SK-N-SH (cell line): Measurements from ENCODE around the gene EMILIN2. TPM values are rescaled to one million over a fixed set of nuclear protein-coding genes. Genes with fewer than 3 reads are reported as not detected.

Source experiments
- CTCF ChIA-PET: fragments of 300-600, 350-600 bp; formaldehyde crosslinking; extraction: SDS; loops from one replicate; lab custom pipeline; 2021; lab: Yijun Ruan, JAX
- POLR2A ChIA-PET: fragments of 350-600 bp; sonication (Branson Sonifier 250); formaldehyde crosslinking; extraction: SDS; loops from one replicate; lab custom pipeline; 2020; ENCODE audit warnings: antibody characterized with exemption, inconsistent platforms; lab: Yijun Ruan, JAX
- DNase-seq: peaks from one replicate; pipeline ENCODE4 v3.0.0; 2012
- H2AFZ ChIP-seq: fragments of 200-600 bp; sonication (generic); 2 replicates; pipeline ENCODE4 v1.8.1; 2016; ENCODE audit warnings: antibody characterized with exemption, mild to moderate bottlenecking, low read depth
- H3F3A ChIP-seq: fragments of 200-600 bp; sonication (generic); replicated peaks from 2 replicates; pipeline ENCODE3; 2016; ENCODE audit warnings: antibody characterized with exemption, mild to moderate bottlenecking; ENCODE audit not compliant: insufficient read depth
- H3K27ac ChIP-seq, 2 experiments: fragments of 200-500 bp in 1 of 2; fragments of 200-600 bp in 1 of 2; sonication (Bioruptor generic) in 1 of 2; sonication (generic), shearing (Covaris generic) in 1 of 2; 2 replicates each; pipeline versions ENCODE4 v1.5.1 to v1.6.1; 2014 to 2016; ENCODE audit warnings: low read depth in 2 of 2, inconsistent platforms in 1 of 2, low read length in 1 of 2, mild to moderate bottlenecking in 1 of 2, mixed read lengths in 1 of 2
- H3K27me3 ChIP-seq: fragments of 200-600 bp; sonication (generic), shearing (Covaris generic); 2 replicates; pipeline ENCODE4 v1.6.1; 2016; ENCODE audit warnings: mixed run types; ENCODE audit not compliant: insufficient read depth
- H3K36me3 ChIP-seq, 2 experiments: fragments of 200-500 bp in 1 of 2; fragments of 200-600 bp in 1 of 2; sonication (Bioruptor generic) in 1 of 2; sonication (generic) in 1 of 2; replicated peaks in 1 of 2; 2 replicates each; pipeline versions ENCODE3 to v1.5.1; 2014 to 2016; ENCODE audit warnings: low read length in 1 of 2, mild to moderate bottlenecking in 1 of 2; ENCODE audit not compliant: insufficient read depth in 2 of 2, control insufficient read depth in 1 of 2
- H3K4me1 ChIP-seq, 2 experiments: fragments of 200-500 bp in 1 of 2; fragments of 200-600 bp in 1 of 2; sonication (Bioruptor generic) in 1 of 2; sonication (generic), shearing (Covaris generic) in 1 of 2; 2 replicates each; pipeline versions ENCODE4 v1.5.1 to v1.6.1; 2014 to 2016; ENCODE audit warnings: low read depth in 1 of 2, low read length in 1 of 2, mixed run types in 1 of 2; ENCODE audit not compliant: insufficient read depth in 2 of 2, control insufficient read depth in 1 of 2
- H3K4me2 ChIP-seq: fragments of 200-600 bp; sonication (generic), shearing (Covaris generic); 2 replicates; pipeline ENCODE4 v1.6.1; 2017; ENCODE audit warnings: mixed run types
- H3K4me3 ChIP-seq, 2 experiments: fragments of 200-500 bp in 1 of 2; fragments of 200-600 bp in 1 of 2; sonication (Bioruptor generic) in 1 of 2; sonication (generic), shearing (Covaris generic) in 1 of 2; 2 replicates each; pipeline versions ENCODE4 v1.5.1 to v1.8.1; 2014 to 2016; ENCODE audit warnings: low read depth in 2 of 2, inconsistent platforms in 1 of 2, low read length in 1 of 2, mild to moderate bottlenecking in 1 of 2, mixed read lengths in 1 of 2, moderate library complexity in 1 of 2
- H3K79me2 ChIP-seq: fragments of 200-600 bp; sonication (generic); 2 replicates; pipeline ENCODE4 v1.8.1; 2017; ENCODE audit warnings: mild to moderate bottlenecking; ENCODE audit not compliant: insufficient read depth
- H3K9ac ChIP-seq: fragments of 200-600 bp; sonication (generic); 2 replicates; pipeline ENCODE4 v1.6.1; 2017; ENCODE audit warnings: mixed run types
- H3K9me2 ChIP-seq: fragments of 200-600 bp; sonication (generic); 2 replicates; pipeline ENCODE4 v1.6.1; 2017; ENCODE audit warnings: mixed run types
- H3K9me3 ChIP-seq: fragments of 200-600 bp; sonication (generic); 2 replicates; pipeline ENCODE4 v1.6.1; 2017; ENCODE audit warnings: mixed run types, mild to moderate bottlenecking, moderate library complexity
- H4K20me1 ChIP-seq: fragments of 200-600 bp; sonication (generic); 2 replicates; pipeline ENCODE4 v1.6.1; 2017; ENCODE audit warnings: mild to moderate bottlenecking, mixed run types; ENCODE audit not compliant: insufficient read depth
- CHD2 ChIP-seq: fragments of 150-350 bp; IDR thresholded peaks from 2 replicates; pipeline ENCODE4 v1.6.1; 2018; ENCODE audit warnings: low read length; ENCODE audit not compliant: partially characterized antibody
- FOXM1 ChIP-seq: IDR thresholded peaks from 2 replicates; pipeline ENCODE4 v1.4.0; 2012; ENCODE audit warnings: low read depth, mild to moderate bottlenecking
- JUND ChIP-seq: IDR thresholded peaks from 2 replicates; pipeline ENCODE4 v1.4.0; 2012
- MXI1 ChIP-seq: IDR thresholded peaks from 2 replicates; pipeline ENCODE4 v1.6.1; 2012; ENCODE audit warnings: mild to moderate bottlenecking, low read depth, low read length, improper control_type of control experiment
- POLR2AphosphoS5 ChIP-seq: IDR thresholded peaks from 2 replicates; pipeline ENCODE4 v1.6.1; 2012; ENCODE audit warnings: low read depth, low read length
- RAD21 ChIP-seq: IDR thresholded peaks from 2 replicates; pipeline ENCODE4 v1.6.1; 2012; ENCODE audit warnings: mild to moderate bottlenecking, low read length
- RCOR1 ChIP-seq: fragments of 150-350 bp; IDR thresholded peaks from 2 replicates; pipeline ENCODE4 v1.6.1; 2017; ENCODE audit warnings: antibody characterized with exemption, low read length
- RFX5 ChIP-seq: IDR thresholded peaks from 2 replicates; pipeline ENCODE4 v1.6.1; 2012; ENCODE audit warnings: mild to moderate bottlenecking, improper control_type of control experiment, low read length
- RXRA ChIP-seq: IDR thresholded peaks from 2 replicates; pipeline ENCODE4 v1.4.0; 2012; ENCODE audit warnings: low read depth, mild to moderate bottlenecking, borderline replicate concordance
- SIN3A ChIP-seq: IDR thresholded peaks from 2 replicates; pipeline ENCODE4 v1.6.1; 2012; ENCODE audit warnings: low read depth, mild to moderate bottlenecking, low read length, moderate library complexity, borderline replicate concordance
- TAF1 ChIP-seq: IDR thresholded peaks from 2 replicates; pipeline ENCODE4 v1.6.1; 2012; ENCODE audit warnings: low read depth, mild to moderate bottlenecking, low read length, moderate library complexity, borderline replicate concordance
- TCF12 ChIP-seq: IDR thresholded peaks from 2 replicates; pipeline ENCODE4 v1.4.0; 2012
- WGBS: methylation state at CpG from one replicate; pipeline ENCODE4 v1.1.6; 2017; ENCODE audit warnings: low lambda C conversion rate; 5-methylcytosine and 5-hydroxymethylcytosine counted together
- polyA plus RNA-seq, 3 experiments: library from polyadenylated mRNA; depleted of rRNA; stranded (reverse); fragments of >200 nt; gene quantifications; 2 replicates each; pipeline ENCODE4 v1.2.3, GENCODE V29; 2012
- TF ChIP-seq, protein P1 (sequence below): IDR thresholded peaks from 2 replicates; pipeline ENCODE4 v1.6.1; 2012; ENCODE audit warnings: mild to moderate bottlenecking, low read depth, low read length, moderate library complexity
- TF ChIP-seq, protein P2 (sequence below): fragments of 150-350 bp; IDR thresholded peaks from 2 replicates; pipeline ENCODE4 v1.6.1; 2017; ENCODE audit warnings: antibody characterized with exemption, low read length, low read depth, borderline replicate concordance
- TF ChIP-seq, protein P3 (sequence below): IDR thresholded peaks from 2 replicates; pipeline ENCODE4 v1.4.0; 2012; ENCODE audit warnings: low read depth, borderline replicate concordance
- TF ChIP-seq, protein P4 (sequence below): fragments of 150-350 bp; IDR thresholded peaks from 2 replicates; pipeline ENCODE4 v1.6.1; 2016; ENCODE audit warnings: mild to moderate bottlenecking, low read depth, low read length
- TF ChIP-seq, protein P5 (sequence below): IDR thresholded peaks from 2 replicates; pipeline ENCODE4 v1.4.0; 2012; ENCODE audit warnings: low read depth
- TF ChIP-seq, protein P6 (sequence below): IDR thresholded peaks from 2 replicates; pipeline ENCODE4 v1.4.0; 2012; ENCODE audit warnings: low read depth, borderline replicate concordance

Gene EMILIN2
- polyA plus RNA-seq, 1 of the 3 experiments (the other 2 are of a cell fraction), result 1.4 TPM

DNA sequence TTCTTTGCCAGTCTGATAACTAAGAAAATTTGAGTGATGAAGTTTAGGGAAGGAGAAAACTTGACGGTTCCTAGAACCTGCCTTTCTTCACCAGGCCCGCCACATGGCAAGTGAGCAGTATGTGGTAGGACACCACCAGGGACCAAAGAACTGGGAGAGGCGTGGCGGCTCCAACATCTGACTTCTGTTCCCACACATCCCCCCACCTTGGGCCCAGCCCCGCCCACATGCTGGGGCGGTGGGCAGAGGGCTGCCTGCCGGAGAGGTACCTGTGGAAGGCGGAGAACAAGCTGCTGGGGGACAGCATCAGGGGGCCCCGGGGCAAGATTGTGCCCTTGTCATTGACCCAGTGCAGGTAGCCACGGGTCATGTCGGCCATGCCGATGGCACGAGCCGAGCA lies 75.0 kb downstream of the EMILIN2 start:
- ChIA-PET CTCF (no interaction called here), POLR2A (no interaction called here)
- Histone ChIP-seq H3K4me1 (no peaks in the 10 kb centered on the region), H3K9me2 (no peaks in the 10 kb centered on the region), H3K9ac (no peak overlapping the region), H3K4me2 (no peak overlapping the region), H3K4me3 (no peak overlapping the region), H2AFZ (no peak overlapping the region), H3K79me2 (no peaks in the 10 kb centered on the region), H3K36me3 (peaks cover 35 to 89% of the 10 kb centered on the region in 2 experiments), H4K20me1 (no peaks in the 10 kb centered on the region), H3K9me3 (no peaks in the 10 kb centered on the region), H3K27ac (no peak overlapping the region), H3K27me3 (no peaks in the 10 kb centered on the region), H3F3A (no peaks in the 10 kb centered on the region)
- TF ChIP-seq RFX5 (no peak), SIN3A (no peak), RAD21 (no peak), RCOR1 (no peak), TAF1 (no peak), JUND (no peak)
- TF ChIP-seq, protein P1, sequence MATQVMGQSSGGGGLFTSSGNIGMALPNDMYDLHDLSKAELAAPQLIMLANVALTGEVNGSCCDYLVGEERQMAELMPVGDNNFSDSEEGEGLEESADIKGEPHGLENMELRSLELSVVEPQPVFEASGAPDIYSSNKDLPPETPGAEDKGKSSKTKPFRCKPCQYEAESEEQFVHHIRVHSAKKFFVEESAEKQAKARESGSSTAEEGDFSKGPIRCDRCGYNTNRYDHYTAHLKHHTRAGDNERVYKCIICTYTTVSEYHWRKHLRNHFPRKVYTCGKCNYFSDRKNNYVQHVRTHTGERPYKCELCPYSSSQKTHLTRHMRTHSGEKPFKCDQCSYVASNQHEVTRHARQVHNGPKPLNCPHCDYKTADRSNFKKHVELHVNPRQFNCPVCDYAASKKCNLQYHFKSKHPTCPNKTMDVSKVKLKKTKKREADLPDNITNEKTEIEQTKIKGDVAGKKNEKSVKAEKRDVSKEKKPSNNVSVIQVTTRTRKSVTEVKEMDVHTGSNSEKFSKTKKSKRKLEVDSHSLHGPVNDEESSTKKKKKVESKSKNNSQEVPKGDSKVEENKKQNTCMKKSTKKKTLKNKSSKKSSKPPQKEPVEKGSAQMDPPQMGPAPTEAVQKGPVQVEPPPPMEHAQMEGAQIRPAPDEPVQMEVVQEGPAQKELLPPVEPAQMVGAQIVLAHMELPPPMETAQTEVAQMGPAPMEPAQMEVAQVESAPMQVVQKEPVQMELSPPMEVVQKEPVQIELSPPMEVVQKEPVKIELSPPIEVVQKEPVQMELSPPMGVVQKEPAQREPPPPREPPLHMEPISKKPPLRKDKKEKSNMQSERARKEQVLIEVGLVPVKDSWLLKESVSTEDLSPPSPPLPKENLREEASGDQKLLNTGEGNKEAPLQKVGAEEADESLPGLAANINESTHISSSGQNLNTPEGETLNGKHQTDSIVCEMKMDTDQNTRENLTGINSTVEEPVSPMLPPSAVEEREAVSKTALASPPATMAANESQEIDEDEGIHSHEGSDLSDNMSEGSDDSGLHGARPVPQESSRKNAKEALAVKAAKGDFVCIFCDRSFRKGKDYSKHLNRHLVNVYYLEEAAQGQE, result no peak
- TF ChIP-seq, protein P2, sequence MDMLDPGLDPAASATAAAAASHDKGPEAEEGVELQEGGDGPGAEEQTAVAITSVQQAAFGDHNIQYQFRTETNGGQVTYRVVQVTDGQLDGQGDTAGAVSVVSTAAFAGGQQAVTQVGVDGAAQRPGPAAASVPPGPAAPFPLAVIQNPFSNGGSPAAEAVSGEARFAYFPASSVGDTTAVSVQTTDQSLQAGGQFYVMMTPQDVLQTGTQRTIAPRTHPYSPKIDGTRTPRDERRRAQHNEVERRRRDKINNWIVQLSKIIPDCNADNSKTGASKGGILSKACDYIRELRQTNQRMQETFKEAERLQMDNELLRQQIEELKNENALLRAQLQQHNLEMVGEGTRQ, result no peak
- TF ChIP-seq, protein P3, sequence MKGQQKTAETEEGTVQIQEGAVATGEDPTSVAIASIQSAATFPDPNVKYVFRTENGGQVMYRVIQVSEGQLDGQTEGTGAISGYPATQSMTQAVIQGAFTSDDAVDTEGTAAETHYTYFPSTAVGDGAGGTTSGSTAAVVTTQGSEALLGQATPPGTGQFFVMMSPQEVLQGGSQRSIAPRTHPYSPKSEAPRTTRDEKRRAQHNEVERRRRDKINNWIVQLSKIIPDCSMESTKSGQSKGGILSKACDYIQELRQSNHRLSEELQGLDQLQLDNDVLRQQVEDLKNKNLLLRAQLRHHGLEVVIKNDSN, result no peak
- WGBS, result 95% methylated on average over 13 of the region's 14 CpGs
- no peak for DNase-seq

DNA sequence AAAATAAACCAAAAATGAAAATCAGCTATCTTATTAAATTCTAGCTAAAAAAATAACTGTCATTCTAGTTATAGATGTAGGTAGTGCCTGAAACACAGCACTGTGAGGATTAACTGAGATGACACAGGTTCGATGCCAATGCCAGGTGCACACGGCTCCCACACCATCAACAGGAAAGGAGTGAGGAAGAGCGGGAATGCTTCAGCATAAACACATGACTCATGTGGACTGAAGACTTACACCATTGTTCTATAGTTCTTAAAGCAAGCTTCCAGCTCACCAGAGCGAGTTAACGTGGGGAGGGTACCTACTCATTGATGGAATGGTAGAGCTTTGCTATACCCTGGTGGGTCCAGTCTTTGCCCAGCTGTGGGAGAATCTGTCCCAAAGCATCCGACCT lies 76.7 kb downstream of the EMILIN2 start:
- POLR2A ChIA-PET, result no interaction called here
- Histone ChIP-seq H3K4me3 (no peak overlapping the region), H2AFZ (no peak overlapping the region), H3K9me3 (no peaks in the 10 kb centered on the region), H3K9me2 (no peaks in the 10 kb centered on the region), H3K4me1 (no peaks in the 10 kb centered on the region), H3F3A (no peaks in the 10 kb centered on the region), H3K4me2 (no peak overlapping the region), H3K36me3 (peaks cover 43 to 89% of the 10 kb centered on the region in 2 experiments), H3K79me2 (no peaks in the 10 kb centered on the region), H3K27ac (no peak overlapping the region), H4K20me1 (no peaks in the 10 kb centered on the region), H3K9ac (no peak overlapping the region), H3K27me3 (no peaks in the 10 kb centered on the region)
- no peak for DNase-seq
- WGBS, result 91% methylated on average over 6 of the region's 6 CpGs
- CTCF ChIA-PET, result interaction anchor here (0.7 to 2.0 kb wide), 6 partner anchors 8 to 323 kb away, joined by 3 to 8 read pairs (median 4); no protein-coding TSS in a partner anchor
- TF ChIP-seq FOXM1 (no peak), RAD21 (no peak), MXI1 (no peak), RFX5 (no peak), TCF12 (no peak), CHD2 (no peak), POLR2AphosphoS5 (no peak), RXRA (no peak)
- TF ChIP-seq, protein P4, sequence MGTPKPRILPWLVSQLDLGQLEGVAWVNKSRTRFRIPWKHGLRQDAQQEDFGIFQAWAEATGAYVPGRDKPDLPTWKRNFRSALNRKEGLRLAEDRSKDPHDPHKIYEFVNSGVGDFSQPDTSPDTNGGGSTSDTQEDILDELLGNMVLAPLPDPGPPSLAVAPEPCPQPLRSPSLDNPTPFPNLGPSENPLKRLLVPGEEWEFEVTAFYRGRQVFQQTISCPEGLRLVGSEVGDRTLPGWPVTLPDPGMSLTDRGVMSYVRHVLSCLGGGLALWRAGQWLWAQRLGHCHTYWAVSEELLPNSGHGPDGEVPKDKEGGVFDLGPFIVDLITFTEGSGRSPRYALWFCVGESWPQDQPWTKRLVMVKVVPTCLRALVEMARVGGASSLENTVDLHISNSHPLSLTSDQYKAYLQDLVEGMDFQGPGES, result no peak
- TF ChIP-seq, protein P5, sequence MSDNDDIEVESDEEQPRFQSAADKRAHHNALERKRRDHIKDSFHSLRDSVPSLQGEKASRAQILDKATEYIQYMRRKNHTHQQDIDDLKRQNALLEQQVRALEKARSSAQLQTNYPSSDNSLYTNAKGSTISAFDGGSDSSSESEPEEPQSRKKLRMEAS, result no peak
- TF ChIP-seq, protein P3, result no peak
- TF ChIP-seq, protein P6, sequence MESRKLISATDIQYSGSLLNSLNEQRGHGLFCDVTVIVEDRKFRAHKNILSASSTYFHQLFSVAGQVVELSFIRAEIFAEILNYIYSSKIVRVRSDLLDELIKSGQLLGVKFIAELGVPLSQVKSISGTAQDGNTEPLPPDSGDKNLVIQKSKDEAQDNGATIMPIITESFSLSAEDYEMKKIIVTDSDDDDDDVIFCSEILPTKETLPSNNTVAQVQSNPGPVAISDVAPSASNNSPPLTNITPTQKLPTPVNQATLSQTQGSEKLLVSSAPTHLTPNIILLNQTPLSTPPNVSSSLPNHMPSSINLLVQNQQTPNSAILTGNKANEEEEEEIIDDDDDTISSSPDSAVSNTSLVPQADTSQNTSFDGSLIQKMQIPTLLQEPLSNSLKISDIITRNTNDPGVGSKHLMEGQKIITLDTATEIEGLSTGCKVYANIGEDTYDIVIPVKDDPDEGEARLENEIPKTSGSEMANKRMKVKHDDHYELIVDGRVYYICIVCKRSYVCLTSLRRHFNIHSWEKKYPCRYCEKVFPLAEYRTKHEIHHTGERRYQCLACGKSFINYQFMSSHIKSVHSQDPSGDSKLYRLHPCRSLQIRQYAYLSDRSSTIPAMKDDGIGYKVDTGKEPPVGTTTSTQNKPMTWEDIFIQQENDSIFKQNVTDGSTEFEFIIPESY, result no peak
